Mesendoderm (in vitro differentiated cells): ENCODE measurements around the gene TRPM2.

Experiments used
- DNase-seq: peaks from one replicate; pipeline ENCODE4 v3.0.0; 2013
- H2AK5ac ChIP-seq: 2 replicates; pipeline ENCODE4 v1.6.1; 2013; ENCODE audit warnings: low read length, inconsistent platforms
- H2BK120ac ChIP-seq: 2 replicates; pipeline ENCODE4 v1.6.1; 2013; ENCODE audit warnings: low read depth, mild to moderate bottlenecking, low read length, moderate library complexity, mixed read lengths
- H2BK15ac ChIP-seq: replicated peaks from 2 replicates; pipeline ENCODE4 v1.6.1; 2013; ENCODE audit warnings: low read depth, mild to moderate bottlenecking, moderate library complexity
- H2BK5ac ChIP-seq: 2 replicates; pipeline ENCODE4 v1.6.1; 2013; ENCODE audit warnings: low read length, inconsistent platforms
- H3K18ac ChIP-seq: 2 replicates; pipeline ENCODE4 v1.6.1; 2013; ENCODE audit warnings: mild to moderate bottlenecking, low read length, mixed read lengths
- H3K23ac ChIP-seq: one replicate; pipeline ENCODE4 v1.6.1; 2013; ENCODE audit warnings: low read length
- H3K27ac ChIP-seq: 2 replicates; pipeline ENCODE4 v1.5.1; 2013; ENCODE audit warnings: low read depth, mild to moderate bottlenecking, inconsistent platforms, low read length, moderate library complexity
- H3K27me3 ChIP-seq: 2 replicates; pipeline ENCODE4 v1.6.1; 2013; ENCODE audit warnings: low read length, control low read depth, mild to moderate bottlenecking, inconsistent platforms; ENCODE audit not compliant: insufficient read depth, poor library complexity
- H3K36me3 ChIP-seq: 2 replicates; pipeline ENCODE4 v1.6.1; 2013; ENCODE audit warnings: low read length, inconsistent platforms; ENCODE audit not compliant: control insufficient read depth, insufficient read depth
- H3K4ac ChIP-seq: one replicate; pipeline ENCODE4 v1.6.1; 2013; ENCODE audit warnings: low read depth, mild to moderate bottlenecking, low read length, moderate library complexity
- H3K4me1 ChIP-seq: 2 replicates; pipeline ENCODE4 v1.6.1; 2013; ENCODE audit warnings: low read depth, low read length, inconsistent platforms; ENCODE audit not compliant: control insufficient read depth
- H3K4me2 ChIP-seq: 2 replicates; pipeline ENCODE4 v1.6.1; 2013; ENCODE audit warnings: low read length
- H3K4me3 ChIP-seq: 2 replicates; pipeline ENCODE4 v1.5.1; 2013; ENCODE audit warnings: mild to moderate bottlenecking, low read length
- H3K56ac ChIP-seq: one replicate; pipeline ENCODE4 v1.6.1; 2013; ENCODE audit warnings: low read length
- H3K79me1 ChIP-seq: 2 replicates; pipeline ENCODE4 v1.6.1; 2013; ENCODE audit warnings: low read length, inconsistent platforms
- H3K79me2 ChIP-seq: 2 replicates; pipeline ENCODE4 v1.6.1; 2013; ENCODE audit warnings: mild to moderate bottlenecking, low read length; ENCODE audit not compliant: control insufficient read depth, insufficient read depth
- H3K9ac ChIP-seq: 2 replicates; pipeline ENCODE4 v1.6.1; 2013; ENCODE audit warnings: low read length, inconsistent platforms
- H4K5ac ChIP-seq: one replicate; pipeline ENCODE4 v1.6.1; 2013; ENCODE audit warnings: low read length
- H4K8ac ChIP-seq: one replicate; pipeline ENCODE4 v1.6.1; 2013; ENCODE audit warnings: low read depth, mild to moderate bottlenecking, control low read depth, low read length, moderate library complexity
- WGBS: extraction: QIAGEN DNeasy Blood & Tissue Kit; methylation state at CpG from one replicate; pipeline ENCODE4 v1.1.7; 2013; ENCODE audit warnings: low lambda C conversion rate, missing lambda C conversion rate; ENCODE audit not compliant: insufficient coverage; ENCODE audit errors: extremely low coverage; 5-methylcytosine and 5-hydroxymethylcytosine counted together

The TRPM2 gene

DNA sequence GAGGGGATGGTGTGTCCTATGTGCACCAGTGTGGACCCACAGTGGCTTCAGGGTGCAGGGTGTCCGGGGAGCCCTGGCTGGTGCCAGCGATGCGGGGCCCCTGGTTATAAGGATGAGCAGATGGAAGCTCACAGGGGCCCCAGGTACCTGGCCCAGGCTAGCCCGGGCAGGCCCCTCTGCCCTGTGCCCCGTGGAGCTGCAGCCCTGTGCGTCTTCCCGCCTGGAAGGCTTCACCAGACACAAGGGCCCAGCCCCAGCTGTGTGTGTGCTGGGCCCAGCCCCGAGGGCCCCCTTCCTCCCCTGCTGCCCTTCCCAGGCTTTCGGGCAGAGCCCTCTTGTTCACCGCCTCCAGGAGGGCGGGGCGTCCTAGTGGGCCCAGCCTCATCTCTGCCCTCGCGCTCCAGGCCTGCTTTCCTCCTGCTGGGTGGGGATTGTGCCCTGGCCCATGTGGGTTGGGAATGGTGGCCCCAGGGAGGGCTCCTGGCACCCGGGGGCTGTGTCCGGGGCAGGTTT, 37.7 kb upstream of the TRPM2 start:
- Histone ChIP-seq H3K4me1 (no peaks in the 10 kb centered on the region), H3K18ac (no peak overlapping the region), H3K27me3 (no peaks in the 10 kb centered on the region), H2BK5ac (no peak overlapping the region), H2BK120ac (no peak overlapping the region), H3K79me2 (no peaks in the 10 kb centered on the region), H3K36me3 (peaks cover 3% of the 10 kb centered on the region), H3K27ac (no peak overlapping the region), H3K4me2 (no peak overlapping the region), H3K23ac (no peak overlapping the region), H4K5ac (no peak overlapping the region), H3K4ac (no peak overlapping the region), H3K79me1 (no peaks in the 10 kb centered on the region), H3K9ac (no peak overlapping the region), H2AK5ac (no peak overlapping the region), H4K8ac (no peak overlapping the region), H3K56ac (no peak overlapping the region), H2BK15ac (no peak overlapping the region), H3K4me3 (no peak overlapping the region)
- DNase-seq: no peak
- no CpG with 5 or more reads among the region's 16 CpGs for WGBS

DNA sequence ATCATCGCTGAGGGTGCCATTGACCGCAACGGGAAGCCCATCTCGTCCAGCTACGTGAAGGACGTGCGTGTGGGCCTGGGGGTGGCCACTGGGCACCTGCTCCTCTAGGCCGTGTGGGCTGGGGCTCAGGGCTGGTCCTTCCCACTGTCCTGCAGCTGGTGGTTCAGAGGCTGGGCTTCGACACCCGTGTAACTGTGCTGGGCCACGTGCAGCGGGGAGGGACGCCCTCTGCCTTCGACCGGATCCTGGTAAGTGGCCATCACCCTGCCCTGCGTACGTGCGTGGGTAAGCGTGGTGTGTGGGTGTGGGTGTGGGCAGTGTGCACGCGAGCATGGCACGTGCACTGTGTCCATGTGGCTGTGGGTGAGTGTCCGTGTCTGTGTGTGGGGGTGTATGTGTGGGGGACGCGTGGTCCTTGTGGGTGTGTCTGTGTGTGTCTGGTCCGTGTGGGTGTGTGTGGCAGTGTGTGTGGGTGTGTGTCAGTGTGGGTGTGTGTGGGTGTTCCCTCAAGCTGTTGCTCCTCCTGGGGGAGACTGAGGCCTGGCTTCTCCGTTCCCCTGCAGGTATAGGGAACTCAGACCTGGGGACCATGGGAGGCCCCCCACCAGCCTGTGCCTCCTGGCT, 37.0 kb upstream of the TRPM2 start:
- Histone ChIP-seq H3K79me1 (no peaks in the 10 kb centered on the region), H3K79me2 (no peaks in the 10 kb centered on the region), H3K18ac (no peak overlapping the region), H3K27ac (no peak overlapping the region), H3K23ac (no peak overlapping the region), H3K4me2 (no peak overlapping the region), H2BK15ac (no peak overlapping the region), H3K56ac (no peak overlapping the region), H3K36me3 (no peaks in the 10 kb centered on the region), H2BK5ac (no peak overlapping the region), H3K4me1 (no peaks in the 10 kb centered on the region), H4K5ac (no peak overlapping the region), H4K8ac (no peak overlapping the region), H2AK5ac (no peak overlapping the region), H3K9ac (no peak overlapping the region), H3K4ac (no peak overlapping the region), H2BK120ac (no peak overlapping the region), H3K4me3 (no peak overlapping the region), H3K27me3 (no peaks in the 10 kb centered on the region)
- DNase-seq: no peak
- no CpG with 5 or more reads among the region's 27 CpGs for WGBS

DNA sequence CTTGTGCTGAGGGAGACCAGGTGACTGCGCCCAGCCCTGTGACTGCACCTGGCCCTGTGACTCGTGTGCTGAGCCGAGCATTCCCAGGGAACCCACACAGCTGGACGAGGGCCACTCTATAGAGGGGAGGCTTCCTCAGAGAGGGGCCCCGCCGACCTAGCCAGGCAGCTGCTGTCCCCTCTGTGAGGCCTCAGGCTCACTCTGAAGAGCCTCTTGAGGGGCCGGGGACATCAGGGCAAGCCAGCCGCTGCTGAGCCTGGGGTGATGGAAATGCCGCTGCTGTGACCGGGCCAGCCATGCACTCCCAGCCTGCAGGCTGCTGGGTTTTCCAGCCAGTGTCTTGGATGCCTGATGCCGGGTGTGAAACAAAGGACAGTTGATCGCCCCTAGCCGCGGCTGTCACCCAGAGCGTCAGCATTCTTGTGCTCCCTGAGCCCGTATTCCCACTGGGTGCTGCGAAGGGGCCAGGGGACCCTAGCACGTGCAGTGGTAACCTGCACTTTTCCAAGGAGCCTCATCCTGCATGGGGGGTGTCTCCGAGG, 36.1 kb upstream of the TRPM2 start:
- Histone ChIP-seq H3K18ac (no peak overlapping the region), H3K27ac (no peak overlapping the region), H3K4me3 (no peak overlapping the region), H3K36me3 (no peaks in the 10 kb centered on the region), H3K79me2 (no peaks in the 10 kb centered on the region), H2AK5ac (no peak overlapping the region), H3K23ac (no peak overlapping the region), H3K4ac (no peak overlapping the region), H3K4me2 (no peak overlapping the region), H3K56ac (no peak overlapping the region), H4K5ac (no peak overlapping the region), H3K27me3 (no peaks in the 10 kb centered on the region), H3K9ac (no peak overlapping the region), H2BK15ac (no peak overlapping the region), H3K79me1 (no peaks in the 10 kb centered on the region), H2BK120ac (no peak overlapping the region), H4K8ac (no peak overlapping the region), H3K4me1 (no peaks in the 10 kb centered on the region), H2BK5ac (no peak overlapping the region)
- WGBS: no CpG with 5 or more reads among the region's 19 CpGs
- DNase-seq: no peak

DNA sequence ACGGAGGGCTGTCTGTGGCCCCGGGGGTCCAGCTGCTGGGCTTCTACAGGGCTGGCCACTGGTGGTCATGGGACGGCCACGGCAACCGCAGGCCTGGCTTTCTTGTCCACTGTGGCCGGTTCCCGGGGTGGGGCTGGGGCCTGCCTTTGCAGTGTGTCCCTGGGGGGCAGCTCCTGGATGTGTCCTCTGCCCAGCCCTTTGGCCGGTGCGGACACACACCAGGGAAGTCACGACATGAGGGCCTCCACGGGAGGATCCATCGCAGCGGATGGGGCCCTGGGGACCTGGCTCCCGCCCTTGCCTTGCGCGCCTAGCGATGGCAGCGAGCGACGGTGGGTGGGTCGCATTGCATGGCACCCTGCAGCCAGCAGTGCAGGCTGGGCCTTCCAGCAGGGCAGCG, 35.5 kb upstream of the TRPM2 start:
- no peaks in the 10 kb centered on the region for H3K79me2 ChIP-seq
- H2BK120ac ChIP-seq: no peak overlapping the region
- no peak overlapping the region for H2BK15ac ChIP-seq
- no peak overlapping the region for H2BK5ac ChIP-seq
- H4K8ac ChIP-seq: no peak overlapping the region
- no peaks in the 10 kb centered on the region for H3K27me3 ChIP-seq
- no peak overlapping the region for H3K23ac ChIP-seq
- H4K5ac ChIP-seq: no peak overlapping the region
- H3K4me1 ChIP-seq: no peaks in the 10 kb centered on the region
- H3K18ac ChIP-seq: no peak overlapping the region
- no peak overlapping the region for H3K9ac ChIP-seq
- H3K56ac ChIP-seq: no peak overlapping the region
- DNase-seq: no peak
- no peak overlapping the region for H3K4me2 ChIP-seq
- WGBS: no CpG with 5 or more reads among the region's 22 CpGs
- H3K4ac ChIP-seq: no peak overlapping the region
- H3K27ac ChIP-seq: no peak overlapping the region
- H3K4me3 ChIP-seq: no peak overlapping the region
- H3K79me1 ChIP-seq: no peaks in the 10 kb centered on the region
- H3K36me3 ChIP-seq: no peaks in the 10 kb centered on the region
- H2AK5ac ChIP-seq: no peak overlapping the region

GRCh38 chr21:44318489-44319285, 34.7 kb upstream of the TRPM2 start:
- no peak overlapping the region for H3K18ac ChIP-seq
- WGBS: no CpG with 5 or more reads among the region's 25 CpGs
- no peak overlapping the region for H2BK5ac ChIP-seq
- H4K5ac ChIP-seq: no peak overlapping the region
- no peak overlapping the region for H2AK5ac ChIP-seq
- H3K4me3 ChIP-seq: no peak overlapping the region
- no peak overlapping the region for H3K4ac ChIP-seq
- no peak overlapping the region for H2BK15ac ChIP-seq
- H3K79me1 ChIP-seq: no peaks in the 10 kb centered on the region
- no peaks in the 10 kb centered on the region for H3K27me3 ChIP-seq
- no peaks in the 10 kb centered on the region for H3K36me3 ChIP-seq
- H2BK120ac ChIP-seq: no peak overlapping the region
- no peak overlapping the region for H3K23ac ChIP-seq
- H3K9ac ChIP-seq: no peak overlapping the region
- H3K4me1 ChIP-seq: no peaks in the 10 kb centered on the region
- no peak overlapping the region for H3K27ac ChIP-seq
- no peak for DNase-seq
- no peak overlapping the region for H3K56ac ChIP-seq
- no peak overlapping the region for H4K8ac ChIP-seq
- no peaks in the 10 kb centered on the region for H3K79me2 ChIP-seq
- no peak overlapping the region for H3K4me2 ChIP-seq
